Suprapubic skin (tissue), 3 donors: Measurements from ENCODE around the gene CDC16.

Source experiments
- POLR2A ChIP-seq, 2 donors: fragments of 450-650 bp; IDR thresholded peaks; one replicate each; pipeline ENCODE4 v1.6.1; 2017; ENCODE audit warnings: antibody characterized with exemption in 2 of 2, mild to moderate bottlenecking in 2 of 2, moderate library complexity in 2 of 2
- TF ChIP-seq, protein P1 (sequence below), 2 donors: fragments of 200-600 bp in 1 of 2; fragments of 450-650 bp in 1 of 2; sonication (generic) in 1 of 2; IDR thresholded peaks; one replicate each; pipeline ENCODE4 v1.5.1; 2016 to 2019; ENCODE audit warnings: antibody characterized with exemption in 2 of 2, mild to moderate bottlenecking in 1 of 2, moderate library complexity in 1 of 2

DNA sequence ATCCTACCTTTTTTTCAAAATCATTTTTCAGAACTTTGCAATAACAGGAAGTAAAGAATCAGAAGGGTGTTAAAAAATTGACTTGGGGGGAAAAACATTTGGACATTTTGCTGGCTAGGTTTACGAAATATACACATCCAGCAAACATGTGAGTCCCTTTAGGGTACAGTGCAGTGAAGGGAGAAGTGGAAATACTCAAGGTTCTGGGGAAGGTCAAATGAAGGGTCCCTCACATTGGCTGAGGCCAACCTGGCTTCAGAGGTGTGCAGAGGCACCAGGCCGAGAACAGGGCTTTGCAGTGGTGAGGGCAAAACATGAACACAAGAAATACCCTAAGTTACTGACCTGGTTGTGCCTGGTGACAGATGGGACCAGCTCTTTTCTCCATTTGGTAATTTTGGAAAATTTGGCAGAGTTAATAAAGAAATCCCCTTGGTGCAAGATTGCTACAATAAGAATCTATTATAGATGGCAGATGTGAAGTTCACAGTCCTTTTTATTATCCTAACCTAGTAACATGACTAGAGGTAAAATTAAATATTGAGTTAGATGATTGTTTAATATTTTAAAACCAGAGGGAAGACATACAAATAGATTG is 45.2 kb downstream of the CDC16 start:
- TF ChIP-seq, protein P1, sequence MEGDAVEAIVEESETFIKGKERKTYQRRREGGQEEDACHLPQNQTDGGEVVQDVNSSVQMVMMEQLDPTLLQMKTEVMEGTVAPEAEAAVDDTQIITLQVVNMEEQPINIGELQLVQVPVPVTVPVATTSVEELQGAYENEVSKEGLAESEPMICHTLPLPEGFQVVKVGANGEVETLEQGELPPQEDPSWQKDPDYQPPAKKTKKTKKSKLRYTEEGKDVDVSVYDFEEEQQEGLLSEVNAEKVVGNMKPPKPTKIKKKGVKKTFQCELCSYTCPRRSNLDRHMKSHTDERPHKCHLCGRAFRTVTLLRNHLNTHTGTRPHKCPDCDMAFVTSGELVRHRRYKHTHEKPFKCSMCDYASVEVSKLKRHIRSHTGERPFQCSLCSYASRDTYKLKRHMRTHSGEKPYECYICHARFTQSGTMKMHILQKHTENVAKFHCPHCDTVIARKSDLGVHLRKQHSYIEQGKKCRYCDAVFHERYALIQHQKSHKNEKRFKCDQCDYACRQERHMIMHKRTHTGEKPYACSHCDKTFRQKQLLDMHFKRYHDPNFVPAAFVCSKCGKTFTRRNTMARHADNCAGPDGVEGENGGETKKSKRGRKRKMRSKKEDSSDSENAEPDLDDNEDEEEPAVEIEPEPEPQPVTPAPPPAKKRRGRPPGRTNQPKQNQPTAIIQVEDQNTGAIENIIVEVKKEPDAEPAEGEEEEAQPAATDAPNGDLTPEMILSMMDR (IDR thresholded peaks at IDR 0.05): no peak
- no peak for TF ChIP-seq POLR2A (IDR thresholded peaks at IDR 0.05)
